ENCODE measurements around the gene CPNE5.

CPNE5 gene

GRCh38 chr6:36838896-36839748 lies at the start of gene CPNE5:
Gene CPNE5, minus strand, starts transcription at chr6:36839444. Its CDS starts 67 bp downstream, at chr6:36839377.
- no peak within 1 kb of the TSS for H3K27ac Mint-ChIP-seq (ENCODE audit: low read depth)

GRCh38 chr6:36888115-36888643 lies 48.9 kb upstream of the CPNE5 start:
- Mint-ChIP-seq H3K27me3 (no peaks in the 10 kb centered on the region), H3K27ac (ENCODE audit: low read depth) (peak overlapping the region; percentile 16), H3K36me3 (ENCODE audit: insufficient read depth) (peaks cover 4% of the 10 kb centered on the region), H3K9me3 (no peaks in the 10 kb centered on the region), H3K4me3 (no peak overlapping the region), H3K4me1 (peaks cover 37% of the 10 kb centered on the region)
- DNase-seq (ENCODE audit: low spot score in 2 of 2) (no peak), ATAC-seq (replicated peaks; ENCODE audit: extremely low read depth, poor library complexity, severe bottlenecking) (no peak)

More at GRCh38 chr6:36838896-36839748, at the start of gene CPNE5:
- Mint-ChIP-seq H3K9me3 (no peaks in the 10 kb centered on the region), H3K4me3 (peak within 1 kb of the TSS; percentile 59), H3K27me3 (peaks cover 34% of the 10 kb centered on the region), H3K36me3 (ENCODE audit: insufficient read depth) (no peaks in the 10 kb centered on the region), H3K4me1 (peaks cover 16% of the 10 kb centered on the region)
- no peak for ATAC-seq (replicated peaks; ENCODE audit: extremely low read depth, poor library complexity, severe bottlenecking)
- no peak for DNase-seq (ENCODE audit: low spot score in 2 of 2)

- no peaks in the 10 kb centered on the region for H3K27me3 Mint-ChIP-seq
- H3K4me1 Mint-ChIP-seq: peaks cover 37% of the 10 kb centered on the region
- H3K36me3 Mint-ChIP-seq (ENCODE audit: insufficient read depth): peaks cover 4% of the 10 kb centered on the region
- H3K4me3 Mint-ChIP-seq: peak overlapping the region; percentile 81
- DNase-seq (ENCODE audit: low spot score in 2 of 2) (no peak), ATAC-seq (replicated peaks; ENCODE audit: extremely low read depth, poor library complexity, severe bottlenecking) (no peak)
- peak overlapping the region; percentile 91 for H3K27ac Mint-ChIP-seq (ENCODE audit: low read depth)
- no peaks in the 10 kb centered on the region for H3K9me3 Mint-ChIP-seq
These were observed 47.8 kb upstream of the CPNE5 start for GRCh38 chr6:36886950-36887618.

GRCh38 chr6:36885461-36886401 lies 46.5 kb upstream of the CPNE5 start, which contains the start of gene C6orf89:
Gene C6orf89, plus strand, starts transcription at chr6:36885952. Its CDS starts 13,493 bp downstream, at chr6:36899445.
- Mint-ChIP-seq H3K36me3 (ENCODE audit: insufficient read depth) (peaks cover 4% of the 10 kb centered on the region), H3K9me3 (no peaks in the 10 kb centered on the region), H3K4me3 (peak within 1 kb of the TSS; percentile 81), H3K27me3 (no peaks in the 10 kb centered on the region), H3K4me1 (peaks cover 37% of the 10 kb centered on the region), H3K27ac (ENCODE audit: low read depth) (peak within 1 kb of the TSS; percentile 91)
- DNase-seq (ENCODE audit: low spot score in 2 of 2) (peak; percentile 90 to 94), ATAC-seq (replicated peaks; ENCODE audit: extremely low read depth, poor library complexity, severe bottlenecking) (peak; percentile 99)

GRCh38 chr6:36884610-36885009 lies 45.4 kb upstream of the CPNE5 start:
- Mint-ChIP-seq H3K4me1 (peaks cover 29% of the 10 kb centered on the region), H3K4me3 (no peak overlapping the region), H3K36me3 (ENCODE audit: insufficient read depth) (peaks cover 4% of the 10 kb centered on the region), H3K27me3 (peaks cover 4% of the 10 kb centered on the region), H3K9me3 (no peaks in the 10 kb centered on the region), H3K27ac (ENCODE audit: low read depth) (no peak overlapping the region)
- DNase-seq (ENCODE audit: low spot score in 2 of 2): no peak
- ATAC-seq (replicated peaks; ENCODE audit: extremely low read depth, poor library complexity, severe bottlenecking): no peak

- peaks cover 33% of the 10 kb centered on the region for H3K4me1 Mint-ChIP-seq
- DNase-seq (ENCODE audit: low spot score in 2 of 2): no peak
- peak overlapping the region; percentile 99 for H3K27ac Mint-ChIP-seq (ENCODE audit: low read depth)
- H3K27me3 Mint-ChIP-seq: peaks cover 35% of the 10 kb centered on the region
- peaks cover 6% of the 10 kb centered on the region for H3K36me3 Mint-ChIP-seq (ENCODE audit: insufficient read depth)
- H3K4me3 Mint-ChIP-seq: peak overlapping the region; percentile 95
- no peak for ATAC-seq (replicated peaks; ENCODE audit: extremely low read depth, poor library complexity, severe bottlenecking)
- H3K9me3 Mint-ChIP-seq: no peaks in the 10 kb centered on the region
These were observed 36.0 kb upstream of the CPNE5 start for GRCh38 chr6:36875250-36875633.

- Mint-ChIP-seq H3K4me1 (peaks cover 37% of the 10 kb centered on the region), H3K36me3 (ENCODE audit: insufficient read depth) (peaks cover 10% of the 10 kb centered on the region), H3K9me3 (no peaks in the 10 kb centered on the region), H3K4me3 (peak within 1 kb of the TSS; percentile 95), H3K27ac (ENCODE audit: low read depth) (peak within 1 kb of the TSS; percentile 99), H3K27me3 (peaks cover 32% of the 10 kb centered on the region)
- DNase-seq (ENCODE audit: low spot score in 2 of 2) (peak; percentile 84 to 86), ATAC-seq (replicated peaks; ENCODE audit: extremely low read depth, poor library complexity, severe bottlenecking) (peak; percentile 90)
These were observed 35.4 kb upstream of the CPNE5 start, which contains the start of gene PPIL1 for GRCh38 chr6:36874443-36875249. Gene PPIL1, minus strand, starts transcription at chr6:36874803. Its CDS starts 31 bp downstream, at chr6:36874772.

GRCh38 chr6:36873612-36874442 lies 34.6 kb upstream of the CPNE5 start:
- no peak for ATAC-seq (replicated peaks; ENCODE audit: extremely low read depth, poor library complexity, severe bottlenecking)
- Mint-ChIP-seq H3K4me1 (peaks cover 37% of the 10 kb centered on the region), H3K4me3 (peak overlapping the region; percentile 95)

GRCh38 chr6:36873115-36873514 lies 33.9 kb upstream of the CPNE5 start:
- peak overlapping the region; percentile 95 for H3K4me3 Mint-ChIP-seq
- H3K27me3 Mint-ChIP-seq: peaks cover 17% of the 10 kb centered on the region

More at GRCh38 chr6:36873612-36874442, 34.6 kb upstream of the CPNE5 start:
- no peak for DNase-seq (ENCODE audit: low spot score in 2 of 2)
- Mint-ChIP-seq H3K36me3 (ENCODE audit: insufficient read depth) (peaks cover 13% of the 10 kb centered on the region), H3K27ac (ENCODE audit: low read depth) (peak overlapping the region; percentile 99), H3K9me3 (no peaks in the 10 kb centered on the region), H3K27me3 (peaks cover 23% of the 10 kb centered on the region)

GRCh38 chr6:36871686-36872085 lies 32.4 kb upstream of the CPNE5 start:
- Mint-ChIP-seq H3K36me3 (ENCODE audit: insufficient read depth) (peaks cover 24% of the 10 kb centered on the region), H3K9me3 (no peaks in the 10 kb centered on the region), H3K4me1 (peaks cover 54% of the 10 kb centered on the region), H3K4me3 (no peak overlapping the region), H3K27ac (ENCODE audit: low read depth) (no peak overlapping the region), H3K27me3 (peaks cover 3% of the 10 kb centered on the region)
- ATAC-seq (replicated peaks; ENCODE audit: extremely low read depth, poor library complexity, severe bottlenecking): no peak
- no peak for DNase-seq (ENCODE audit: low spot score in 2 of 2)

More at GRCh38 chr6:36873115-36873514, 33.9 kb upstream of the CPNE5 start:
- no peaks in the 10 kb centered on the region for H3K9me3 Mint-ChIP-seq
- ATAC-seq (replicated peaks; ENCODE audit: extremely low read depth, poor library complexity, severe bottlenecking) (no peak), DNase-seq (ENCODE audit: low spot score in 2 of 2) (no peak)
- peaks cover 40% of the 10 kb centered on the region for H3K4me1 Mint-ChIP-seq
- H3K27ac Mint-ChIP-seq (ENCODE audit: low read depth): peak overlapping the region; percentile 99
- peaks cover 19% of the 10 kb centered on the region for H3K36me3 Mint-ChIP-seq (ENCODE audit: insufficient read depth)

Measured in central memory CD8-positive, alpha-beta T cell (primary cell).